ENCODE results near the gene ING3. TPM values are rescaled to one million over a fixed set of nuclear protein-coding genes. Genes with fewer than 3 reads are reported as not detected.

Gene ING3
- total RNA-seq, 2 experiments from 2014 or later: 12.5 to 22.2 TPM

DNA sequence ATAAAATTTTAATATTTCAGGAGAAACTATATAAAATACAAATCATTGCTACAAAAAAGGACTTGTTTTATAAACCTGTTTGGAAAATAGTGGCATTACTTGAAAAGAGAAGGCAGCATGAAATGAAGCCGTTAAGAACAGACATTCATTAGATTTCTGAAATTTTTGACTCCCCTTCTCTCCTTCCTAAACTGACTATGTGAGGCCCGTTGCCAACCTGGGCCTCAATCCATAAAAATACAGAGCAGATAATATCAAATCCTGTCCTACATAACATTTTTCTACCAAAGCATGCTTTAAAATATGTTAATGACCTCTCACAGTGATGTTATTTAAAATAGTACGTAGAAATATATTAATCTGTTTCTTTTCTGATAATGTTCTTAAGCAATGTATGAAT lies 34.5 kb upstream of the ING3 start:
- intact Hi-C loops (cut with micrococcal nuclease; ENCODE audit: unreplicated experiment): no loop called here
- POLR2A ChIA-PET: no interaction called here
- Histone ChIP-seq H3K9me2 (ENCODE audit: insufficient read depth, low read length) (no peaks in the 10 kb centered on the region), H3K4me3 (ENCODE audit: low read depth, low read length, poor library complexity, severe bottlenecking) (no peak overlapping the region), H3K4me2 (ENCODE audit: low read length) (no peak overlapping the region), H3K79me2 (ENCODE audit: insufficient read depth, low read depth, low read length) (no peaks in the 10 kb centered on the region), H3K9me3 (ENCODE audit: low read length) (no peaks in the 10 kb centered on the region), H2AFZ (ENCODE audit: low read length) (no peak overlapping the region), H3K36me3 (ENCODE audit: insufficient read depth, low read length) (no peaks in the 10 kb centered on the region), H3K4me1 (ENCODE audit: insufficient read depth, low read length, poor library complexity, severe bottlenecking) (no peaks in the 10 kb centered on the region), H3K27ac (ENCODE audit: low read depth, low read length, poor library complexity, severe bottlenecking) (no peak overlapping the region), H4K20me1 (ENCODE audit: insufficient read depth, low read length) (no peaks in the 10 kb centered on the region)
- CTCF ChIA-PET (ENCODE audit: unreplicated experiment): no interaction called here
- no TSS peak for BruUV-seq (replicated peaks)
- DNase-seq (ENCODE audit: low spot score): no peak
- no peak for TF ChIP-seq EZH2phosphoT487 (IDR thresholded peaks at IDR 0.05; ENCODE audit: borderline replicate concordance, low read depth, low read length)
- no peak for TF ChIP-seq CTCF (conservative IDR thresholded peaks at IDR 0.05; ENCODE audit: low read length)

GRCh38 chr7:120916538-120916937 lies 34.0 kb upstream of the ING3 start:
- intact Hi-C loops (cut with micrococcal nuclease; ENCODE audit: unreplicated experiment): no loop called here
- no peaks in the 10 kb centered on the region for H3K9me3 ChIP-seq (ENCODE audit: low read length)
- POLR2A ChIA-PET: no interaction called here

DNA sequence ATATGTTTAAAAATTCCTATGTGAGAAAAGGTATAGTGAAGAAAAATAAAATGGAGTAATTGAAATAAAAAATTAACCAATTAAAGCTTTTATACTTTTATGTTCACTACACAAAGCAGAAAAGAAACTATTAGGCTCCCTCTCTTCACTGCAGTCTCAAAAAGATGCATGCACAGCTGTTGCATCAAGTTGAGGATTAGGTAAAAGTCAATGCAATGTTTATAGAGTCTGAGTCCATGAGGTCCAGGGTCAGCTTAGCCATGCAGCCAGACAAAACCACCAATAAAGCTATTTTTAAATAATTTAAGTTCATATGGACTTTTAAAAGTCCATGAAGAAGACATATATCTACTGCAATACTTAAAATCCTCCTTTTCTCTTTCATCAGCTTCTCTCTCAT lies 31.1 kb upstream of the ING3 start:
- Histone ChIP-seq H3K4me3 (ENCODE audit: low read depth, low read length, poor library complexity, severe bottlenecking) (no peak overlapping the region), H3K4me2 (ENCODE audit: low read length) (no peak overlapping the region), H3K27ac (ENCODE audit: low read depth, low read length, poor library complexity, severe bottlenecking) (no peak overlapping the region), H3K4me1 (ENCODE audit: insufficient read depth, low read length, poor library complexity, severe bottlenecking) (no peaks in the 10 kb centered on the region), H3K79me2 (ENCODE audit: insufficient read depth, low read depth, low read length) (no peaks in the 10 kb centered on the region), H3K36me3 (ENCODE audit: insufficient read depth, low read length) (no peaks in the 10 kb centered on the region), H4K20me1 (ENCODE audit: insufficient read depth, low read length) (no peaks in the 10 kb centered on the region), H3K9me2 (ENCODE audit: insufficient read depth, low read length) (no peaks in the 10 kb centered on the region), H2AFZ (ENCODE audit: low read length) (no peak overlapping the region), H3K9me3 (ENCODE audit: low read length) (no peaks in the 10 kb centered on the region)
- ChIA-PET POLR2A (no interaction called here), CTCF (ENCODE audit: unreplicated experiment) (no interaction called here)
- no TSS peak for BruUV-seq (replicated peaks)
- intact Hi-C loops (cut with micrococcal nuclease; ENCODE audit: unreplicated experiment): no loop called here
- TF ChIP-seq EZH2phosphoT487 (IDR thresholded peaks at IDR 0.05; ENCODE audit: borderline replicate concordance, low read depth, low read length) (no peak), CTCF (conservative IDR thresholded peaks at IDR 0.05; ENCODE audit: low read length) (no peak)
- DNase-seq (ENCODE audit: low spot score): no peak

More at GRCh38 chr7:120916538-120916937, 34.0 kb upstream of the ING3 start:
- Histone ChIP-seq H3K4me1 (ENCODE audit: insufficient read depth, low read length, poor library complexity, severe bottlenecking) (no peaks in the 10 kb centered on the region), H2AFZ (ENCODE audit: low read length) (no peak overlapping the region), H3K4me3 (ENCODE audit: low read depth, low read length, poor library complexity, severe bottlenecking) (no peak overlapping the region), H3K79me2 (ENCODE audit: insufficient read depth, low read depth, low read length) (no peaks in the 10 kb centered on the region), H3K27ac (ENCODE audit: low read depth, low read length, poor library complexity, severe bottlenecking) (no peak overlapping the region), H3K9me2 (ENCODE audit: insufficient read depth, low read length) (no peaks in the 10 kb centered on the region), H3K4me2 (ENCODE audit: low read length) (no peak overlapping the region), H4K20me1 (ENCODE audit: insufficient read depth, low read length) (no peaks in the 10 kb centered on the region), H3K36me3 (ENCODE audit: insufficient read depth, low read length) (no peaks in the 10 kb centered on the region)
- TF ChIP-seq CTCF (conservative IDR thresholded peaks at IDR 0.05; ENCODE audit: low read length) (no peak), EZH2phosphoT487 (IDR thresholded peaks at IDR 0.05; ENCODE audit: borderline replicate concordance, low read depth, low read length) (no peak)
- BruUV-seq (replicated peaks): no TSS peak
- no peak for DNase-seq (ENCODE audit: low spot score)
- CTCF ChIA-PET (ENCODE audit: unreplicated experiment): no interaction called here

All from OCI-LY7 (cell line).